Stimulated activated CD4-positive, alpha-beta T cell treated with anti-CD3 and anti-CD28 coated beads, TNF-alpha, amount 100 ng/mL, for 24 hours (primary cell): Measurements from ENCODE around the gene GTPBP1.

Experiments used
- DNase-seq, 3 experiments: peaks; one replicate each; pipeline ENCODE4 v3.0.0-alpha.2; 2020; ENCODE audit warnings: low read depth in 3 of 3

Gene GTPBP1

GRCh38 chr22:38724926-38725571 lies 19.3 kb downstream of the GTPBP1 start:
- no peak for DNase-seq

DNA sequence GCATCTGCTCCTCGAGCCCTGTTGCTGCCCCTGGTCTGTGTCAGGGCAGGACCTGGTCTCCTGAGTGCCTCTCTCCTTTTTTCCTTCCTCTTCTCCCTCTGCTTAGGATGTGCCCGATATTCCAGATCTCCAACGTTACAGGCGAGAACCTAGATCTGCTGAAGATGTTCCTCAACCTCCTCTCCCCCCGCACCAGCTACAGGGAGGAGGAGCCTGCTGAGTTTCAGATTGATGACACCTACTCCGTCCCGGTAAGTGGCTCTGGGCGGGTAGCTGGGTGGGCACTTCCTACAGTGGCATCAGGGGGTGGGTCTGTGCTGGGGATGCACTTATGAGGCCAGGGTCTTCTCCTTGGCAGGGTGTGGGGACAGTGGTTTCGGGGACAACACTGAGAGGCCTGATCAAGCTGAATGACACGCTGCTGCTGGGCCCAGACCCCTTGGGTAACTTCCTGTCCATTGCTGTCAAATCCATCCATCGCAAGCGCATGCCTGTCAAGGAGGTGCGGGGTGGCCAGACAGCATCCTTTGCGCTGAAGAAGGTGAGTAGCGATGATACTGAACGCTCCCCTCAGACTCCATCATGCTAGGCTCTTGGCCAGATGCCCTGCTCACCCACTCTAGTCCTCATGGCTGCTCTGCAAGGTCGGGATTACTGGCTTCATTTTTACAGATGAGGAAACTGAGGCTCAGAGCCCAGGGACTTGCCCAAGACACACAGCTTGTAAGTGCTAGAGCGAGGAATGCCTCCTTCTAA lies 20.3 kb downstream of the GTPBP1 start:
- DNase-seq, result no peak

GRCh38 chr22:38727123-38727522 lies 21.4 kb downstream of the GTPBP1 start:
- DNase-seq, result no peak

- DNase-seq, result no peak
Measured at GRCh38 chr22:38727530-38728451, 22.0 kb downstream of the GTPBP1 start.

GRCh38 chr22:38728871-38729796 lies 23.4 kb downstream of the GTPBP1 start:
- DNase-seq, result no peak

- DNase-seq, result no peak
Measured at GRCh38 chr22:38729946-38730345, 24.2 kb downstream of the GTPBP1 start.

GRCh38 chr22:38730411-38730871 lies 24.7 kb downstream of the GTPBP1 start:
- DNase-seq, result no peak

DNA sequence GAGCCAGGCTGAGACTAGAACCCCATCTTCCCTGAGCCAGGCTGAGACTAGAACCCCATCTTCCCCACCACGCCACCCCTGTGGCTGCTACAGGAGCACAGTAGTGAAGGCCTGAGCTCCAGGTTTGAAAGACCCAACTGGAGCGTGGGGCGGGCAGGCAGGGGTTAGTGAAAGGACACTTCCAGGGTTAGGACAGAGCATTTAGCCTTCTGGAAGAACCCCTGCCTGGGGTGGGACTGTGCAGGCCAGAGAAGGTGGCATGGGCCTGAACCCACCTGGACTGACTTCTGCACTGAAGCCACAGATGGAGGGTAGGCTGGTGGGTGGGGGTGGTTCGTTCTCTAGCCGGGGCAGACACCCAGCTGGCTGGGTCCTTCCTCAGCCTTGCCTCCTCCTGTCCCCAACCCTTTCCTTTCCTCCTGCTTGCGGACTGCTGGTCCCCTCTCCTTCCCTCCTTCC lies 26.0 kb downstream of the GTPBP1 start:
- no peak for DNase-seq

GRCh38 chr22:38732251-38732815 lies 26.6 kb downstream of the GTPBP1 start:
- no peak for DNase-seq

DNA sequence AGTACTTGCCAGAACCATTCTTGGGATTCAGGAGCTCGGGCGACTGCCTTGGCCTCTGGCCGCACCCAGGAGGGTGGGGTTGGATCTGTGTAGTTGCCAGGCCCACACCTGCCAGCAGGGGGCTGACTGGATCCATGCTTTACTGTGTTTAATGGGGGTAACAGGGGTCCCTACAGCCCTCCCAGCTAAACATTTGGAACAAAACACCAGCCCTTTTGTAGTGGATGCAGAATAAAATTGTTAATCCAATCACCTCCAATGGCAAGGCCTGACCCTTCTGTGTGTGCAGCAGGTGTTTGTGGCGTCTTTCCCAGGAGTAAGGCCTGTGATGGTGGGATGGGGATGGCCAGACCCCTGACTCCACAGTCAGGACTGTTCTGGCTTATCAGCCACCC lies 27.6 kb downstream of the GTPBP1 start:
- peak in 1 of 3 experiments; percentile 42 for DNase-seq

DNA sequence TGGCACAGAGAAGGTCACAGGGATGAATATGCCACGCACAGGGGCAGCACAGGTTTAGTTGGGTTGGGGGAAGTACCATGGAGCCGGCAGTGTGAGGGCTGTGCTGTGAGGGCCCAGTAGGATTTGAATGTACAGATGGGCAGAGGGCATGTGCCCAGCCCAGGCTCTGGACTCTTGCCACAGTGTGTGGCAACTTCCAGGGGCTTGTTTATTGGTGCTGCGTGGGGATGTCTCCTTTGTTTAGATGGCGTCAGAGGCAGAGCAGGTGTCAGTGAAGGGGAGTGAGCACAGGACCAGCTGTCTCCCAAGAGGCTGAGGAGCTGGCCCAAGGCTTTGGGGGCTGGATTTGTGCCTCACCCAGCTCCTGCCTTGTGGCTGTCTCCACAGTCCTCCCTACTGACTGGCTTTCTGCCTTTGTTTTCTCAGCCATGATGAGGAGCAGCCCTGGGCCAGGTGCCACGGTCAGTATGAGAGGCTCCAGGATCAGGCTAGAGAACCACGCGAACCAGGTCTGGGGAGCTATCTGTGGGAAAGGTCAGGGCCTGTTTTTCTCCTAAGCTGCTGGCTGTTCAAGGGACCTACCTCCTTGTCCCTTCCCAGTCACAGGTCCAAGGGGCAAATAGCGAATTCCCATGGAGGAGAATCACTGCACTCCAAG lies 28.1 kb downstream of the GTPBP1 start:
- no peak for DNase-seq

DNA sequence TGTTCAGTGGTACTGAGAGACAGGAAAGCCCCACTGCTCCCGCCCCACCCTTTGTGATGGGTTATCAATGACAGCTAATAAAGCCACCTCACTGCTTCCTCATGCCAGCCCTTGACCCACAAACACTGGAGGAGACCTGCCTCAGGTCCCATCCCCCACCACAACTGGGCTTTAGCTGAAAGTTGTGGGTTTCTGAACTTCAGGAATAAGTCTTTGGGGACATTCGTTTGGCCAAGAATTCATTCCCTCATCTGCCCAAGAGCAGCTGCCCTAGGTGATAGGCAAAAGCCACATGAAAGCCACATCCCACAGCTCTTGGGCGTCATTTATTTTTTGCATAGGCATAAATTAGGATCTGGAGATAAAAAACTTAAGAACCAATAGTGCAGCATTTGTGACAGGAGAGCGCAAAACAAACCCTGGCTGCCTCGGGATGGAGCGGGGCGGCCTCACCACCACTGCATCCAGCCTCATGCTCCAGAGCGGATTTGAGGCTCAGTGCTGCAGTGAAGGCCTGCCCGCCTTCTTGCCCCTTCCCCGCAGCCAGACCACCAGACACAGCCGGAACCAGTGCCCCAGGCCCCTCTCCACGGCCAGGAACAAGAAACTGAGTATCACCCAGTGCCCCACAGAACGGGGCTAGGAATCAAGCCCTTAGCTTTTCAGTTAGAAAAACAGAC lies 28.8 kb downstream of the GTPBP1 start:
- no peak for DNase-seq

GRCh38 chr22:38735126-38735464 lies 29.4 kb downstream of the GTPBP1 start:
- DNase-seq, result no peak

GRCh38 chr22:38735465-38736256 lies 29.9 kb downstream of the GTPBP1 start:
- no peak for DNase-seq

DNA sequence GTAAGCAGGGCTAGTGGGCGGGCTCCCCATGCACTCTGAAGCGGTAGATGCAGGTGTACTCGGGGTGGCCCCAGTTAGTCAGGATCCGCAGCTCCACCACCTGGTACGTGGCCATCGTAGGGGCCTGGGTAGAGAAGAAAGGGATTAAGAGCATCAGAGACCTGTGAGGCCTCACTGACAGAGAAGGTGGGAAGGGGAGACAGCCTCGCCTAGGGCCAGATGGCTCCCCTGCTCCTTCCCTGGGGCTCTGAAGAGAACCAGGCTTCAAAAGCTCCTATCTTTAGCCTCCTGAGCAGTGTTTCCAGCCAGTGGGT lies 30.5 kb downstream of the GTPBP1 start:
- DNase-seq, result no peak

- no peak for DNase-seq
Measured at GRCh38 chr22:38737302-38738060, 31.7 kb downstream of the GTPBP1 start.

- DNase-seq, result no peak
Measured at GRCh38 chr22:38738475-38739070, 32.8 kb downstream of the GTPBP1 start.
